H7 (cell line): ENCODE results near the gene GLT6D1. TPM values are rescaled to one million over a fixed set of nuclear protein-coding genes. Genes with fewer than 3 reads are reported as not detected.
A peak's percentile ranks its signal among the peaks of the same experiment; 100 is the strongest.
"Not testable (repeated sequence)": the region's sequence is repeated elsewhere in the genome, so short reads cannot be mapped to it uniquely, and the experiment has no call there.

Experiments
- DNase-seq: peaks from one replicate; pipeline ENCODE4 v3.0.0; 2012
- H3K27me3 ChIP-seq: 2 replicates; pipeline ENCODE4 v1.6.0; 2011; ENCODE audit warnings: mild to moderate bottlenecking, low read length; ENCODE audit not compliant: control insufficient read depth, insufficient read depth
- H3K36me3 ChIP-seq: replicated peaks from 2 replicates; pipeline ENCODE4 v1.5.1; 2011; ENCODE audit warnings: low read length; ENCODE audit not compliant: control insufficient read depth, insufficient read depth
- H3K4me3 ChIP-seq: 2 replicates; pipeline ENCODE4 v1.5.1; 2011; ENCODE audit warnings: low read depth, mild to moderate bottlenecking, control low read depth, low read length, moderate library complexity; ENCODE audit not compliant: insufficient read depth
- total RNA-seq: library from RNA; depleted of rRNA; stranded (reverse); fragments of >200 nt; shearing (Covaris generic); gene quantifications from 2 replicates; pipeline ENCODE4 v1.2.3, GENCODE V29; 2014

Gene GLT6D1
- total RNA-seq, 1 experiment from 2014 or later = not detected

- no peaks in the 10 kb centered on the region for H3K36me3 ChIP-seq
- no peaks in the 10 kb centered on the region for H3K27me3 ChIP-seq
- H3K4me3 ChIP-seq = no peak overlapping the region
- DNase-seq = peak; percentile 7
Observed at GRCh38 chr9:135660407-135660806, 21.1 kb upstream of the GLT6D1 start.

- H3K27me3 ChIP-seq = no peaks in the 10 kb centered on the region
- peak; percentile 19 for DNase-seq
- H3K4me3 ChIP-seq = no peak overlapping the region
- no peaks in the 10 kb centered on the region; the same call in none of the 2 replicates for H3K36me3 ChIP-seq
Observed at GRCh38 chr9:135659252-135659651, 19.9 kb upstream of the GLT6D1 start.

GRCh38 chr9:135657416-135657815, 18.1 kb upstream of the GLT6D1 start:
- DNase-seq = no peak
- no peak overlapping the region for H3K4me3 ChIP-seq
- no peaks in the 10 kb centered on the region for H3K27me3 ChIP-seq
- H3K36me3 ChIP-seq = no peaks in the 10 kb centered on the region; the same call in none of the 2 replicates

GRCh38 chr9:135655317-135655716, 16.0 kb upstream of the GLT6D1 start:
- no peak for DNase-seq
- peaks cover 3% of the 10 kb centered on the region for H3K36me3 ChIP-seq
- H3K4me3 ChIP-seq = no peak overlapping the region
- no peaks in the 10 kb centered on the region for H3K27me3 ChIP-seq

- DNase-seq = no peak
- H3K4me3 ChIP-seq = no peak overlapping the region
- H3K36me3 ChIP-seq = peaks cover 4% of the 10 kb centered on the region
- H3K27me3 ChIP-seq = no peaks in the 10 kb centered on the region
Observed at GRCh38 chr9:135650408-135650807, 11.1 kb upstream of the GLT6D1 start.

GRCh38 chr9:135649508-135649907, 10.2 kb upstream of the GLT6D1 start:
- H3K4me3 ChIP-seq = peak overlapping the region; percentile 25; the same call in 1 of the 2 replicates
- H3K36me3 ChIP-seq = peaks cover 4% of the 10 kb centered on the region
- DNase-seq = peak; percentile 24
- no peaks in the 10 kb centered on the region for H3K27me3 ChIP-seq

- Histone ChIP-seq H3K4me3 (peak overlapping the region; percentile 25; the same call in 1 of the 2 replicates), H3K27me3 (no peaks in the 10 kb centered on the region), H3K36me3 (peaks cover 4% of the 10 kb centered on the region; the same call in 1 of the 2 replicates)
- DNase-seq = no peak
Observed at GRCh38 chr9:135648494-135649410, 9.4 kb upstream of the GLT6D1 start.

GRCh38 chr9:135647884-135648283, 8.5 kb upstream of the GLT6D1 start:
- no peak for DNase-seq
- Histone ChIP-seq H3K27me3 (no peaks in the 10 kb centered on the region), H3K4me3 (no peak overlapping the region), H3K36me3 (peaks cover 4% of the 10 kb centered on the region; the same call in 1 of the 2 replicates)

GRCh38 chr9:135644631-135645218, 5.4 kb upstream of the GLT6D1 start:
- no peak for DNase-seq
- Histone ChIP-seq H3K36me3 (no peaks in the 10 kb centered on the region), H3K27me3 (no peaks in the 10 kb centered on the region), H3K4me3 (no peak overlapping the region)

- Histone ChIP-seq H3K27me3 (no peaks in the 10 kb centered on the region), H3K36me3 (no peaks in the 10 kb centered on the region), H3K4me3 (no peak overlapping the region)
- no peak for DNase-seq
Observed at GRCh38 chr9:135641745-135642144, 2.4 kb upstream of the GLT6D1 start.

- Histone ChIP-seq H3K4me3 (no peak overlapping the region), H3K36me3 (no peaks in the 10 kb centered on the region), H3K27me3 (no peaks in the 10 kb centered on the region)
- no peak for DNase-seq
Observed at GRCh38 chr9:135641047-135641446, 1.7 kb upstream of the GLT6D1 start.

- not testable (repeated sequence) for H3K36me3 ChIP-seq, H3K27me3 ChIP-seq, H3K4me3 ChIP-seq, DNase-seq
Observed at GRCh38 chr9:135636930-135637530, 2.3 kb downstream of the GLT6D1 start.

GRCh38 chr9:135632841-135633240, 6.5 kb downstream of the GLT6D1 start:
- no peak for DNase-seq
- Histone ChIP-seq H3K27me3 (no peaks in the 10 kb centered on the region), H3K36me3 (no peaks in the 10 kb centered on the region)

GRCh38 chr9:135624282-135624681, 15.1 kb downstream of the GLT6D1 start:
- Histone ChIP-seq H3K4me3 (no peak overlapping the region), H3K36me3 (no peaks in the 10 kb centered on the region), H3K27me3 (no peaks in the 10 kb centered on the region)
- DNase-seq = no peak

More at GRCh38 chr9:135632841-135633240, 6.5 kb downstream of the GLT6D1 start:
- H3K4me3 ChIP-seq = no peak overlapping the region
